CD4-positive, alpha-beta T cell treated with Interleukin-1 beta for 1 hour (primary cell): ENCODE measurements around the gene EIF4E3.
A peak's percentile ranks its signal among the peaks of the same experiment; 100 is the strongest.

Experiments used
- DNase-seq, 2 donors: peaks; one replicate each; pipeline ENCODE4 v3.0.0-alpha.2; 2020 to 2022

The EIF4E3 gene

DNA sequence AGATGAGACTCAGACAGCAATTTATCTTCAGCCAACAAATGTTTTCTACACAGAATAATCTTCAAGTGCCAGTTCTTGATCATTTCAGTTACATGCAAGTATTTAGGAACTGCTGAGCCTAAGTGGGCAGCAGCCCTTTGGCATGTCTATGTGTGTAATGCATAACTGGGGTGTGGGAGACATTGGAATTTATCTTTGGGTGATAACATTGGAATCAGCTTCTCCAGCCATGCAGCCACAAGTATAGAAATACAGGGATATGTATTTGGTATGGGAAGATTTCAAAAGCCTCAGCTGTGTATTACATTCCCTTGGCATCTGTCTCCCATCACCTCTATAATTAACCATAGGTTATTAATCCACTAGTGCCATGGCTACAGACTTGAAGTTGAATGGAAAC is 78.2 kb downstream of the EIF4E3 start:
- DNase-seq, result no peak

DNA sequence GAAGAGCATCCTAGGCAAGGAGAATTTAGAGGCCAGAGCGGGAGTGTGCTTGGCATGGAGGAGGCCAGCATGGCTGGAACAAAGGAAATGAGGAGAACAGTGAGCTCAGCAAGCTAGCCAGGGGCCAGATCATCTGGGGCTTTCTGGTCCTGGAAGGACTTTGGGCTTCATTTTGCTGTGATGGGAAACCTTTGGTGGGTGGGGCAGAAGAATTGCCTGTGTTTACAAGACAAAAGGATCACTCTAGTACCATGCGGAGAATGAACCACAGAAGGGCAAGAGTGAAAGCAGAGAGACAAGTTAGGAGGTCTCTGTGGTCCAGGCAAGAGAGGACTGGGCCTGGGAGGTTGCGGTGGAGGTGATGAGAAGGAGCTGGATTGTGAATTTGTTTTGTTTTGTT is 80.1 kb downstream of the EIF4E3 start:
- no peak for DNase-seq

DNA sequence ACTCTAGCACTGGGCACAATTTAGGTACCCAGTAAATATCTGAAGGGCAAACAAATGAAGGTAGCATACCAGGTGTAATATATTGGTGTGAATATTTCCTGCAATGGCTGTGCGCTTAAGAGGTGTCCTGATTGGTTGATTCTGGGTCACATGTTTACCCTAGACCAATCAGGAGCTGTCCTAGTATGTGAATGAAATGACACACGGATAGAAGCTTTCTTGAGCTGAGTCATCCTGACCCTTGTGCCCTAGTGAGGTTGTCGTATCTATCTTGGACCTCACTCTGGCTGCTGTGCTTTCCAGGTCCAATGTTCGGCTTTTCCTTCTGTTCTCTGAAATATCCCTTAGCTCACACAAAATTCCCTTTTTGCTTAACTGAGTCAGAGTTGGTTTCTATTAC is 83.5 kb downstream of the EIF4E3 start:
- DNase-seq, result no peak

DNA sequence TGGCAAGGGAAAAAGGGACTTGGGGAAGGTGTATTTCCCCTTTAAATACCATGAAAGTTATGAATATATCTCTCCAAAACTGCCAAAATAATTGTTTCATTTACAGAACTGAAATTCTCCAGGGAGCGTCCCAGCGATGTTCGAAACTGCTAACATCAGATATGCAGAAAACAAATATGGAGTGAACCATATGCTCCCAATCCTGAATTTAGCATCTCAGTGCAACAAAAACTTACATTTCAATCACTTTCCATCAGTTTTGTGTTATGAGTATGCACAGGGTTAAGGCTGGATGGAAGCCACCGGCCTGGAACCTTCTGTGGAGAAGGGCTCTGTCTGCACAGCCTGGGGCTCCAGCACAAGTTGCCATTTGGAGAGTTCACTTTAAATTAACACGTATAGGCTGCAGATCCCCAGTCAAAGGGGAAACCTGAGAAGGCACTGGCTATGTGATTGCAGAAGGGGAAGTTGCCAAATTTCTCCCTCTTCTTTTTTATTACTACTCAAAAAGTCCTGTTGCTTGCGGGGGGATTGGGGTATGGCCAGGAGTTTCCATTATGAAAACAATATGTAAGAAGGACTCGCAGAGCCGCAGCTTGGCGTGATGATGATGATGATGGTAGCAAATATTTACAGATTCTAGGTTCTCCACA is 84.7 kb downstream of the EIF4E3 start:
- DNase-seq, result no peak

DNA sequence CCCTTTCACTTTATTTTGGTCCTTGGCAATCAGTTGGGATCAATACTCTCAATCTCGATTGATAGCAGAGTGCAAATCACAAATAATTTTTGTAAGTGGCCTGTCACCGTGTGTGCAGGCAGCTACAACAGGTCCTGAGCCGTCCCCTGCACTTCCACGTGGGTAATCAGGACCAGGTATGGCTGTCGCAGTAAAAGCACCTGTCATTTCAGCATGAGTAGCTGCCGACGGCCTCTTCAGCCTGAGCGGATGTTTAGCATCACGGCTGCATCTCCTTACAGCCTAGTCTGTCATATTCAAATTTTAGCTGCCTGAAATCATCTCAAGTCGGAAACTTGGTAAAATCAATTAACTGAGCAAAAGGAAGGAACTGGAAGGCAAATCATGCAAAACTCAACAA is 88.7 kb downstream of the EIF4E3 start:
- DNase-seq, result no peak

DNA sequence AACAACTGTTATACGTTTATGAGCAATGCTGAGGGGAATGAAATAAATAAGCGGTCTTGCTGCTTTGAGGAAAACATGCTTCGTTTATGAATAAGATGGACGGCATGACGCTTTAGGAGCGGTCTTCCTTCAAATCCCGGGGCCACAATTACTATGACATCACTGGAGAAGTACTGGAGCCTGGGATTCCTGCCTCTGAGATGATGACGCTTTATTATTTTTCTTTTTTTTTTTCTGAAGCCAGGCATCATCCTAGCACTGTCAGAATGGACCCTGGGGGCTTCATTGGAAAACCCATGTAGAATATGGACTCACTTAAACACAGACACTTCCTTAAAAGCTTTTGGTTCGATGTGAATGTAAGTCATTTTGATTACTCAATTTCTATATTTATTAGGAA is 89.2 kb downstream of the EIF4E3 start:
- DNase-seq, result no peak

DNA sequence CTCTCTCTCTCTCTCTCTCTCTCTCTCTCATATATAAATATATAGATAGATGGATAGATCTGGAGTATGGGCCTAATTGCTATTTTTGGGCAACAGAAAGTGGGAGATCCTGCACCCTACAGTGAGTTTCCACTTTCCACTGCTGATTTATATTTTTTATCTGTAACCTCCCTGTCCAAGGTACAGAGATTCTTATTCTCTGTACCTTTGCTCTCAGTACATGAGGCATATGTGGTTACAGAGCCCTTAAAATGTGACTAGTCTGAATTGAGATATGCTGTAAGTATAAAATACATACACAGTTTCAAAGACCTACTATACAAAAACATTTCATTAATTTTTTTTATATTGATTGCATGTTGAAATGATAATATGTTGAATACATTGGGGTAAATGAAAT is 90.5 kb downstream of the EIF4E3 start:
- DNase-seq, result no peak

DNA sequence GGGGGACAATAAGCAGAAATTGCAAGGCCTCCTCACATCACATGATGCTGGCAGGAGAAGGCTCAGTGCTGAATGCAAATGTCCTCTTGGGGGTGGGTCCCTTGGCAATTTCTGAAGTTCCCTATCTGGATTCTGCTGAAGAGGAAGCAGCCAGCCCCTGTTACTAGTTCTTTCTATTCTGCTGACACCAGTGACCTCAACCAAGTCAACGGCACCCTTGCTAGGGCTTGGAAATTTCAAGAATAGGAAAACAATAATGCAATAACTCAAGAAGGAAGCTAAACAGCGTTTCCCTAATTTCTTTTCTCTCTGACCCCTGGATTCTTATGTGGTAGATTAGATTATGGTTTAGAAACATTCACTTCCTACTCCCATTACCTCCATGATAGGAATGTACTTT is 95.5 kb downstream of the EIF4E3 start:
- DNase-seq, result peak in 1 of 2 donors; percentile 46

DNA sequence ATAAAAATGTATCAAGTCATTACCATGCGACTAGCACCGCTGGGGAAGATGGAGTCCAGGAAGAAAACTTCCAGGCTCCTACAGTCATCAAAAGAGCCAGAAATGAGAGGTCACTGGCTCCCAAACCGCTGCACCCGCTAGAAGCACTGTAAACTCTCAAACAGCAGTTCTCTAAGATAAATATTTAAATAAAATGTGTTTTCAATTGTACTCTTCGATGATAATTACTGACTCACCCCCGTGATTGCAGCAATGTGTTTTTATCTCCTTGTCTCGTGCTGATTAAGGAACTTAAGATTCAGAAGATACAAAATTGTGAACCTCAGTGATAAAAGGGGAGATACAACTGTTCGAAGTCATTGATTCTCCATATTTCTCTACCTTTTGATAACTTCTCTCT is 95.9 kb downstream of the EIF4E3 start:
- DNase-seq, result no peak

DNA sequence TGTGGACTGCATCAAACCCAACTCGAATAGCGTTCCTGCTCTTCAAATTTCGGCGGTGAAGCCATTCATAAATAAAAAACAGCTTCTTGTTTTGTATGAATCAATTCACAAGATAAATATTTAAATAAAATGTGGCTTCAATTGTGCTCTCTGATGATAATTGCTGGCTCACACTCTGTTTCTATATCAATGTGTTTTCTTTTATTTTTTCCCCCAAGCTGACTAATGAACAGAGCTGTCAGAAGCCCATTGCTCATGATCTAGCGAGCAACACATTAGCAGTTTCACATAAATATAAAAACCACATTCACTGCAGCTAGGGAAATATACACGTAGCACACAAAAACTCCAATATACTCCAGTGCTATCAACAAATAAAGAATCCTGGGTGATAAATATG is 96.7 kb downstream of the EIF4E3 start:
- no peak for DNase-seq

DNA sequence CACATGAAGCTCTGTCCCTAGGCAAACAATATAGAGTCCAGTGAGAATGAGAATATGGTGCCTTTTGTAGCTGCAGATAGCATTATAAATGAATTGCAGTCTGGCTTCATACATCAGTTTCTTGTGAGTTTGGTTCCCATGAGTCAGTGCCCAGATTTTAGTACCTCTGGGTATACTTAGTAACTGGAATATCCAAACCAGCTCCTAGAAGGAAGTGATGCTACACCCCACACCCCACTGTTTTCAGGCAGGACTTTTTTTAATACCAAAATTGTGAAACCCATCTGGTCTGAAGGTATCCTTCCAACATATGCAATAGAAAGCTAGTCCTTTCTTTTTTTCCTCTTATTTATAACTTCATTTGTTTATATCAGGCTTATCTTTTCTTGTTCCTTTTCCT is 99.5 kb downstream of the EIF4E3 start:
- no peak for DNase-seq
